T-helper 1 cell treated with Interleukin-12 subunit alpha and Interleukin-12 subunit beta and Interleukin-4 antibody, amounts not matched to agents 30 ng/mL and 1 ng/mL, for 36 hours (primary cell): ENCODE results near the gene BUB1. TPM values are rescaled to one million over a fixed set of nuclear protein-coding genes. Genes with fewer than 3 reads are reported as not detected.
"Not testable (repeated sequence)": the region's sequence is repeated elsewhere in the genome, so short reads cannot be mapped to it uniquely, and the experiment has no call there.

Source experiments
- intact Hi-C: fragments of 100-400 bp; cut with micrococcal nuclease; formaldehyde crosslinking; loops from one replicate; pipeline ENCODE4 v1.15.1; 2024
- total RNA-seq: library from RNA; stranded (reverse); gene quantifications from 2 replicates; pipeline ENCODE4 v1.2.3, GENCODE V29; 2022

BUB1 gene
- total RNA-seq, 1 donor from 2014 or later: 87.5 TPM

DNA sequence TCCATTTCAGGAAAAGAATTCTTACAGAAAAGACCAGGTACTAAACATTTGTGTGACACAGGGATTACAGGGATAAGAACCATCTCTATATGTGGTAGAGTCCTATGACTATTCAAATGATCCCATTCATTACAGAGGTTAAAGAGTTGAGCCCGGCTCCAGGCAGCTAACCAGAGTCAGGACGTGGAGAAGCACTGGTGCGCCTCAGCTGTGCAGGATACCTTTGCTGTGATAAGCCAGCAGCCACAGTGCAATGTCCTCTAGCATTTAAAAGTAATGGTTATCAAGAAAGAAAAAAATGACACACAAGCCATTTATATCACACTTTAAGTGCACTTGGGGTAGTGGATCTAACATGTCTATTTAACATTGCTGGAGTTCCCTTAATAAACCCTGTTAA, 17.3 kb downstream of the BUB1 start:
- intact Hi-C loops: no loop called here

DNA sequence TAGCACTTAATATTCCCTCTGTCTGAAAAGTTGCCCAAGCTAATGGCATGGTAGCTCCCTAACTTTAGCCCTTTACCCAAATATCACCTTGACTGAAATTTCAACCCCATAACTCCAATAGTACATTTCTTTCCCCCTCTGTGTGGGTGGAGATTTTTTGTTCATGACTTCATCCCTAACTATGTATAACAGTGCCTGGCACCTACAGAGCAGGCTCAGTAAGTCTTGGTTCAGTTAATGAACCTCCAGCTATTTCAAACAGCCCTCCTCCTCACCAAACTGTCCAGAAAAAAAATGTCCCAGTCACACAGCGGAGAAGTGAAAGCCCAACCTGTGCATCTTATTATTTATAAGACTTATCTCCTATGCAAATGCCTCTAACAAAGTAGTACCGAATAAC, 18.6 kb downstream of the BUB1 start:
- intact Hi-C loops: loop anchor here (2.0 kb wide), 1 partner anchor 16 kb away; no protein-coding TSS in a partner anchor

DNA sequence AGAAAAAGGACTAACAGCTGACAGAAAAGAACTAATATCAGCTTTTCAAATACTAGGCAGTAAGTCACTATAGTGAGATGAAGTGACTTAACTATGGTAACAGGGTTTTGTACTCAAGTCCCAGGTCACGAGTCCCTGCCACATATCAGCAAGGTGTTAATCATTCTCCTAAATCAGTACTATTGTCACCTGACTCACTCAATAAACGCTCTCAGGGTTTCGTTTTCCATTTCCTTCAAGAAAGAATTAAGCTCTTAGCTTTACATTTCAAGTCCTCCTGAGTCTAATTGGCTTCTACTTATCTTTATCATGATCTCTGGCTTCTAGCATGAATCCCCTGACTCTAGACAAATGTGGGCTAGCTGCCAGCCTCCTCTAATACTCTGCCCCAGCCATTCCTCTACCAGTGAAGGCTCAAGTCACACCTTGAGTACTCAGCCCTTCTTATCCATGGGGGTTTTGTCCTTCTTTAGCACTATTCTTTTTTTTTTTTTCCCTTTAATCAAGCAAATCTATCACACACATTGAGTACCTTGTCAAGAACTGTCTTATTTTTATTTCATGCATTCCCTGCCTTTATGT, 20.0 kb downstream of the BUB1 start:
- intact Hi-C loops: loop anchor here (2.0 kb wide), 1 partner anchor 17 kb away; no protein-coding TSS in a partner anchor

DNA sequence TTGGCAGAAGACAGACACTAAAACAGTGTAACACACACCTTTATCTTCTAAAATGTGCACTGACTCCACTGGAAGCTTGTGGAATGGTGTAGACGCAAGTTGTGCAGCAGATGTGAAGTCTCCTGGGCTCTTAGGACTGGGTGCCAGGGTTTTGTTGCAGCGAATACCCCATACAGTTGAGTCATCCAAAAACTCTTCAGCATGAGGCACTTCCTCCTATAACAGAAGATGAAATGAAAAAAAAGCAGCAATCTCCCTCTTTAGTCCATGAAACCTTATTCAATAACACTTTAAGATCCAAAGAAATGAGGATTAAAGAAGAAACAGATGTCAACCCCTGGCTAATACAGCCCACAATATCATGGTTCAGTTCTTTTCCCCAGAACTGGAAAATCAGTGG, 22.2 kb downstream of the BUB1 start:
- intact Hi-C loops: no loop called here

DNA sequence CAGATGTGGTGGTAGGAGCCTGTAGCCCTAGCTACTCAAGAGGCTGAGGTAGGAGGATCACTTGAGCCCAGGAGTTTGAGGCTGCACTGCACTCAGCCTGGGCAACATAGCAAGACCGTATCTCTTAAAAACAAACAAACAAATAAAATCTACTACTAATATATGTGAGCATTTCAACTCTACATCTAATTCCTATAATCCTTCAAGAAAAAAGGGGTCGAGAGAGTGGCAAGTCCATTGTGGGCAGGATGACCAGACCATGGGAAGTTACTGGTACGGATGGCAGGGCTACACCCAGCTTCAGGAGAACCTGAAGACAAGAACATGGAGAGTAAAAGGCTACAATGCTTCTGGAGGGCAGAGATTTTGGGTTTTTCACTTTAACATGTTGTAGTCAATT, 24.0 kb downstream of the BUB1 start:
- intact Hi-C loops: no loop called here

DNA sequence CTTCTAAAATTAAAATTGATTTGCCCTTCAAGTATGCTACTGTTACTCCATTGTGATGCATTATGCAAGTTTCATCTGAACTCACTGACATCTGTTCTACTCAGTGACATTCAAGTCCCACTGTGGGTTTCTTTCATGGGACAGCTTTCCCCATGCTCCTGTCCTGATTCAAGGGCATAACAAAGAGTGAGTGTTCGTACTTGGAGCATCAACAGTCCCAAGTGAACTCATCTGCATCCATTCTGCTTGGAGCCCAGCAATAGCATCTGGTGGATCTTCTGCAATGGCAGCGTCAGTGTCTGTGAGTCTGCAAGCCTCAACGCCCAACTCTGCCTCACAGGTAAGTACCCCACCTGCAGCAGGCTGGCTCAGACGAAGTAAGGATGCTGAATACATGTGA, 27.5 kb downstream of the BUB1 start:
- intact Hi-C loops: no loop called here

DNA sequence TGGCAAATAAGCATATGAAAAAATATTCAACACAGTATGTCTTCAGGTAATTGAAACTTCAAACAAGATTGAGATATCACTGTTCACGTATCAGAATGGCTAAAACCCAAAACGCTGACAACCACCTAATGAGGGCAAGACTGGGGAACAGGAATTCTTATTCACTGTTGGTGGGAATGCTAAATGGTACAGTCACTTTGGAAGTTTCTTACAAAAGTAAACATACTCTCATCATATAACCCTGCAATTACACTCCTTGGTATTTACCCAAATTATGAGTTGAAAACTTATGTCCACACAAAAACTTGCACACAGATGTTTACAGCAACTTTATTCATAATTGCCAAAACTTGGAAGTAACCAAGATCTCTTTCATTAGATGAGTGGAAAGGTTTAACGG, 30.1 kb downstream of the BUB1 start:
- intact Hi-C loops: no loop called here

DNA sequence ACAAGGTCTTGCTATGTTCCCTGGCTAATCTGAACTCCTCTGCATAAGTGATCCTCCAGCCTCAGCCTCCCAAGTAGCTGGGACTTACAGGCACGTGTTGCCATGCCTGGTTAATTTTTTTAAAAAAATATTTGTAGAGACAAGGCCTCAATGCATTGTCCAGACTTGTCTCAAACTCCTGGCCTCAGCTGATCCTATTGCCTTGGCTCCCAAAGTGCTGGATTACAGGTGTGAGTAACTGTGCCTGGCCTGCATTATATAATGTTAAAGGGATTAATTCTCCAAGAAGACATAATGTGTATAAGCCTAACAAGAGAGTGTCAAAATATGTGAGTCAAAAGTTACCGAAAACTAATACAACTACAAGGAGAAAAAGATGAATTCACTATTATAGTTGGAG, 32.2 kb downstream of the BUB1 start:
- intact Hi-C loops: no loop called here

DNA sequence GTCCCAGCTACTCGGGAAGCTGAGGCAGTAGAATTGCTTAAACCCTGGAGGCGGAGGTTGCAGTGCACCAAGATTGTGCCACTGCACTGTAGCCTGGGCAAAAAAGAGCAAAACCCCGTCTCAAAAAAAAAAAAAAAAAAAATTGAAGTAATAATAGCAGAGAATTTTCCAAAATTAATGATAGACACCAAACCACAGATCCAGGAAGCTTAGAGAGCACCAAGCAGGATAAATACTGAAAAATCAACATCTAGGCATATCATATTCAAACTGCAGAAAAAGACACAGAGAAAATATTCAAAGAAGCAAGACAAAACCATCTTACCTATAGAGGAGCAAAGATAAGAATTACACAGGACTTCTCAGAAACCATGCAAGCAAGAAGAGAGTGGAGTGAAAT, 33.5 kb downstream of the BUB1 start:
- intact Hi-C loops: no loop called here

DNA sequence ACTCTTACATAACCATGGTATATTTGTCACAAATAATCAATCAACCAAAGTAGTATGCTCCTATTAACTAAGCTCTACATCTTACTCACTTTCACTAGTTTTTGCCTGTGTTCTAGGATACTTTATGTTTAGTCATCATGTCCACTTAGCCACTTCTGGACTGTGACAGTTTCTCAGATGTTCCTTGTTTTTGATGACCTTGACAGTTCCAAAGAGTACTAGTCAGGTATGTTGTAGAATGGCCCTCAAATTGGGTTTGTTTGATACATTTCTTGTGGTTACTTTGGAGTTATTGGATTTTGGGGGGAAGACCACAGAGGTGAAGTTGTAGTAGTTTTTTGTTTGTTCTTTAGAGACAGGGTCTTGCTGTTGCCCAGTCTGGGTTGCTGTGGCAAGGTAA, 35.5 kb downstream of the BUB1 start:
- intact Hi-C loops: no loop called here

DNA sequence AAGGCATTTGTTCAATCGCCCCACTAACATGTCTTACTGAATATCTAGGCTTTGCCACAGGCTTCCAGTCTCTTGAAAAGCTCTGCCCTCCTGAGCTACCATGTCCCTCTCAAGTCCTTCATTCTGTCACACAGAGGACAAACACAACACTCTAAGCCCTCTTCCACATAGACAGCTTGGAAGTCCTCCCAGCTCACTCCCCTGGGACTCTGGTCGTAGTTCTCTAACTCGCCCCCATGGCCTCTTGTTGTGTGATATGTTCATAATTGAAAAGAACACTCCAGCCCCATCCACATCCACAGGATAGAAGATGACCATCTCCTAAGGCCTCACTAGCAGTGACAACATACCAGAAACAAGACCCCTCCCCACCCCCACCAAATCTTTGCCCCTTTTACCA, 37.9 kb downstream of the BUB1 start:
- intact Hi-C loops: no loop called here

DNA sequence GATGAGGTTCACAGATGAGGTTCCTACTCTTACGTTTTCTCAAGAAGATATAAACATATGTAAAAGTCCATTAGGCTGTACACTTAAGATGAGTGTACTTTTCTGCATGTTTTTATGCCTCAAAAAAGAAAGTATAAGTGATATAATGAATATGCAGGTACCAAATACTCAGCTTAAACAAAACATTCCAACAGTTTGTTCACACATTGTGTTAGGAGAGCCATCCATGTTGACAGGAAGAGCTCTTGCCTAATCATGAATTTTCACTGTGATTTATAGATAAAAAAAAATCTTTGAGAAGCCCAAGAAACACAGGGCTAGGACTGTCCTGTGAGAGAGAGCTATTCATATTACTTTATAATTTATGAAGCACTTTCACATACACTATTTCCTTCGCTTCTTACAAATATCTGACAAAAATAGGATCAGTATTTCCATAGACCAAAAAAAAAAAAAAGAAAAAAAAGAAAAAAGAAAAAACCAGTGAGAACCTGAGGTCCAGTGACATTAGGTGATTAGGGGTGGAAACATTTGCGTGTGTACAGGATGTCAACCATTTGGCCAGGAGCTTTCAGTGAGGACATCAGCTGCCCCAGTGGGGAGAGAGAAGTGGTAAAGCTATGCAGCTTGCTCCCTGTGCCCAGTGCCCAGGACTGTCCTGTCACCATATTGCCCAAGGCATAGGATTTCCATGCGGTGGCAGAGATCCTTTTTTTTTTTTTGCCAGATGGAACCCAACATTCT, 38.7 kb downstream of the BUB1 start:
- intact Hi-C loops: no loop called here

DNA sequence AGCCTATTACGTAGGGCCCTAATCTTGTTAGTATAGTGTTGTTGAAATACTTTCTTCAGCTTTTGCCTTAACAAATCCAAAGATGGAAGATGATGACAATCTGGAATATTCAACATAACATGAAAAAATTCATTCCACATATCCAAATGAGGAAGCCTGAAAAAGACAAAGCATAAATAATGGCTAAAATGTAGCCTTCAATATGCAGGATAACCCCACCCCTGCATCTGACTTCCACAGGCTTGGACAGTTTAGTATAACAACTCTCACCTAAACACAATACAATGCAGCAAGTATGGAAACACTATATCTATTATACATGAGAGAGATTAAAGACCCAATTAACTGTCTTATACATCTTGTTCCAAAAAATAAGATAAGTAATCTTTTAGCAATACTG, 39.9 kb downstream of the BUB1 start:
- intact Hi-C loops: no loop called here

DNA sequence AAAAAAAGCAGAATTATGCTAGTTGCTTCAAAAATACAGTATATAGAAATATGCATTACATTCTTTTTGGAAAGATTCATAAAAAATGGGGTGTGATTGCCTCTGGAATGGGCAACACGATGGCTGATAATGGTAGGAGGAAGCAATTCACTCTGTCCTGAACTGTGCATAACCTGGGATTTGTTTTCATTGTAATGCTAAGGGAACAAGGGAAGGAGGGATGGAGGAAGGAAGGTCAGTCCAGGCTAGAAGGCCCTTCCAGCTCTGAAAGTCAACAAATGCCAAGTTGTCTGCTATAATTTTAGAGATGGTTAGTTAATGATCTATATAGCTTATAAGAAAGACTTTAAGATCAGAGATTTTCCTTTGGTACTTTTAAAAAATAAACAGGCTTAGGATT, 40.8 kb downstream of the BUB1 start:
- intact Hi-C loops: no loop called here

DNA sequence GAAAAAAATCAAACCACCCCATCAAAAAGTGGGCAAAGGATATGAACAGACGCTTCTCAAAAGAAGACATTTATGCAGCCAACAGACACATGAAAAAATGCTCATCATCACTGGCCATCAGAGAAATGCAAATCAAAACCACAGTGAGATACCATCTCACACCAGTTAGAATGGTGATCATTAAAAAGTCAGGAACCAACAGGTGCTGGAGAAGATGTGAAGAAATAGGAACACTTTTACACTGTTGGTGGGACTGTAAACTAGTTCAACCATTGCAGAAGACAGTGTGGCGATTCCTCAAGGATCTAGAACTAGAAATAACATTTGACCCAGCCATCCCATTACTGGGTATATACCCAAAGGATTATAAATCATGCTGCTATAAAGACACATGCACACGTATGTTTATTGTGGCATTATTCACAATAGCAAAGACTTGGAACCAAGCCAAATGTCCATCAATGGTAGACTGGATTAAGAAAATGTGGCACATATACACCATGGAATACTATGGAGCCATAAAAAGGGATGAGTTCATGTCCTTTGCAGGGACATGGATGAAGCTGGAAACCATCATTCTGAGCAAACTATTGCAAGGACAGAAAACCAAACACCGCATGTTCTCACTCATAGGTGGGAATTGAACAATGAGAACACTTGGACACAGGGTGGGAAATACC, 41.8 kb downstream of the BUB1 start:
- intact Hi-C loops: not testable (repeated sequence)

DNA sequence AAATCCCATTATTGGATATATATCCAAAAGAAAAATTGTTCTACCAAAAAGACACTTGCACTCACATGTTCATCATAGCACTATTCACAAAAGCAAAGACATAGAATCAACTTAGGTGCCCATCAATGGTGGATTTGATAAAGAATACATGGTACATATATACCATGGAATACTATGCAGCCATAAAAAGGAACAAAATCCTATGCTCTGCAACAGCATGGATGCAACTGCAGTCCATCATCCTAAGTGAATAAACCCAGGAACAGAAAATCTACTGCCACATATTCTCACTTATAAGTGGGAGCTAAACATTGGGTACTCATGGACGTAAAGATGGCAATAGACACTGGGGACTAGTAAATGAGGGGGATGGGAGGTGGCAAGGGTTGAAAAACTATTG, 50.5 kb downstream of the BUB1 start:
- intact Hi-C loops: not testable (repeated sequence)

DNA sequence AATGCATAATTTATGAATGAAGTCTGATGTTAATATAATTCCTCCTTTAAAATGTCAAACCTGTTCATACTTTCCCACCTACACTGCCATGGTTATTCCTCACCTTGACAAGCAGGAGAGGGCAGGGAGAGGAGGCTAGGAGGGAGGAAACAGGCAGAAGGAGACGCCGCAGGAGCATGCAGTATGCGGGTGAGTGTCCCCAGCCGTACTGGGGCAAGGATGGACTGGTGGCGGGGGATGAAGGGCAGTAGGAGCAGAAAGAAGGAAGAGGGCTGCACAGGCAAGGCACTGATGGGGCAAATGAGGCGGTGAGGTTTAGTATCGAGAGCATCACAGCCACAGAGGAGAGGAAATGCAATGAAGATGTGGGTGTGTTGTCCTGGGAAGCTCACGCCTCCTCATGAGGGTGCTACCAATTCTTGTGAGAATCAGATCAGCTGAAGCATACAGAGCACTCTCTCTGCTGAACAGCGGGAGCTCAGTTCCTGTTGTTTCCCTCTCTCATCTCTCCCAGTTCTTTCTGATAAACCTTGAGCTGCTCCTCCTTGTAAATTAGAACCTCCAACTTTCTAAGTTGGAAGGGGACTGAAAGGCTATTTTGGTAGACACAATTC, 58.4 kb downstream of the BUB1 start:
- intact Hi-C loops: not testable (repeated sequence)

DNA sequence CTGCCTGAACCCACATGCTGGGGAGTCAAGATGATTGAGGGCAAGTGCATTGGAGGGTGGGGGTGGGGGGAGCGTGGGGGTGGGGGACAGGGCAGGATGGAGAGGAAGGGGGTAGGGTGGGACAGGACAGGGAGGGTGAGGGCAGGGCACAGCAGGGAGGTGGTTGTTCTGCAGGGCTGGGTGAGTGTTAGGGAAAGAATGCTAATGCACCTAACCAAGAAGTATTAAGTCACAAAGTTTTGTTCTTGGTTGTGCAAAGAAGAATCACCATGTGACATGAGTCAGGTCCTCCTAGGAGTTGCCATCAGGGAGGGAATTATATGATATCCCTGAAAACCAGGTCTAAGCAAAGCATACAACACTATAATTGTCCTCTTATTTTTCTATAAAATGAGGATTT, 63.9 kb downstream of the BUB1 start:
- intact Hi-C loops: not testable (repeated sequence)

DNA sequence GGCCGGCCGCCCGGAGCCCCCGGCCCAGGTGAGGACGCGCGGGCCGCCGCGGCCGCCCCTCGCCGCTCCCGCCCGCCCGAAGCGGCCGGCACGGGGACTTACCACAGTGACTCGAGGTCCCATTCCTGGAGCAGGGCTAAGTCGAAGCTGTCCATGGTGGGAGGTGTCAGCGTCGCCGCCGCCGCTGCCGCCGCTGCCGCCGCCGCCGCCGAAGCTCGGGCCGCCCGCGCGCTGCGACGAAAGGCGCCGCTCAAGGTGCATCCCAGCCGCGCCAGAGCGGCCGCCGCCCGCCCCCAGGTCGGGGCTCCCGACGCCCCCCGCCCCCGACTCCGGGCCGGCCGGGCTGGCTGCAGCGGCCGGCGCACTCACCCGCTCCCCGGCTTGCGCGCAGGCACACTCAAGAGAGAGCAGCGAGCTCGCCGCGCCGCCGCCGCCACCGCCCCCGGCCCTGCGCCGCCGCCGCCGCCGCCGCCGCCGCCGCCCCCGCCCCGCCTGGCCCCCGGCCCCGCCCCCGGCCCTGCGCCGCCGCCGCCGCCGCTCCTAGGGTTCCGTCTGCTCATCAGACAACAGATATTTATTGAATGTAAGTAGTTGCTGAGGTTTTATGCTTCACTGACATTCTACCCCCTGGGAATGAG, 67.1 kb downstream of the BUB1 start:
- intact Hi-C loops: not testable (repeated sequence)

DNA sequence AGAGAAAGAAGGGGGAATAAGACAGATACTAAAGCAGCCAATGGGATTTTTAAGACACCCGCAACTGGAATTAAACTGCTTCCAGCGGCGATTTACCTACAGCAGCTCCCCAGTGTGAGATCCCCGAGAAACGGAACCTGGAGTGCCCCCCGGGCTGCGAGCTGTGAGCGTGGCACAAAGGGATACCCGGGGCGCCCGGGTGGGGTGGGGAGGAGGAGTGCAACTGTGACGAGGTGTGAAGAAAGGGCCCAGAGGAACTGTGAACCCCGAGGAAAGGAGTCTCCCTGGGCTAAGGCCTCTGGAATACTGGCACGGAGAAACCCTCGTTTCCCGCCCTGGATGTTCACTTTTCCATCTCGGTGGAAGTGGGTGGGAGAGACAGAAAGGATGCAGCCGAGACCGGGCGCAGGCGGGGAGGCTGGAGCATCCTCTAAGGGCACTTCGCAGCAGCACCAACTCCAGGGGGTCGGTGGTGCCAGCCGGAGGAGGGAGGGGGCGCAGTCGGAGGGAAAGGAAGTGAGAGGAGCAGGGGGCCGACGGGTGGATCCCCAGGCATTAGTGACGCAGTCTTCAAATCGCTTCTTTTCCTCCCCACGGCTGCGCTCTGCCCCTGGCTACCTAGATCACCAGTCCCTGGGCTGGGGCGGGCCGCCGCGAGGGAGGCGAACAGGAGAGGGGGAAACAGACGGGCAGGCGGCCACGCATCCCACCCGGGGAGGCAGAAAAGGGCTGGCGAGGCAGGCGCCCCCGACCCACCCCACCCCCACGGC, 67.8 kb downstream of the BUB1 start:
- intact Hi-C loops: not testable (repeated sequence)
